HepG2 (cell line): ENCODE measurements around the gene DRAP1. TPM values are rescaled to one million over a fixed set of nuclear protein-coding genes. Genes with fewer than 3 reads are reported as not detected.

Experiments used
- ARID5B ChIP-seq: IDR thresholded peaks from 2 replicates; pipeline ENCODE4 v1.4.0; 2020; ENCODE audit warnings: mild to moderate bottlenecking, missing genetic modification reagents
- CBX1 ChIP-seq: IDR thresholded peaks from one replicate; pipeline ENCODE4 v1.6.1; 2016; ENCODE audit warnings: antibody characterized with exemption, low read depth
- KDM4B ChIP-seq: sonication (generic); formaldehyde crosslinking; IDR thresholded peaks from 2 replicates; pipeline ENCODE4 v1.4.0; 2020; ENCODE audit warnings: missing genetic modification reagents
- MTA3 ChIP-seq: sonication (generic); formaldehyde crosslinking; IDR thresholded peaks from 2 replicates; pipeline ENCODE4 v1.4.0; 2020; ENCODE audit warnings: missing genetic modification reagents
- NFE2L1 ChIP-seq: sonication (generic); formaldehyde crosslinking; IDR thresholded peaks from 2 replicates; pipeline ENCODE4 v1.4.0; 2020; ENCODE audit warnings: missing genetic modification reagents, mild to moderate bottlenecking, borderline replicate concordance
- POLR2A ChIP-seq, 2 experiments: IDR thresholded peaks; 2 replicates each; pipeline ENCODE4 v1.6.1; 2011; ENCODE audit warnings: low read depth in 2 of 2, low read length in 2 of 2, mild to moderate bottlenecking in 1 of 2, moderate library complexity in 1 of 2; ENCODE audit not compliant: insufficient read depth in 1 of 2
- RBFOX2 ChIP-seq: fragments of 200-400 bp; formaldehyde crosslinking; IDR thresholded peaks from 2 replicates; pipeline ENCODE4 v1.6.1; 2017; ENCODE audit warnings: low read depth, mild to moderate bottlenecking, low read length
- SATB2 ChIP-seq: sonication (generic); formaldehyde crosslinking; IDR thresholded peaks from 2 replicates; pipeline ENCODE4 v1.5.0; 2020; ENCODE audit warnings: missing genetic modification reagents
- SKI ChIP-seq: fragments of 450-650 bp; IDR thresholded peaks from one replicate; pipeline ENCODE4 v1.6.1; 2018; ENCODE audit warnings: mild to moderate bottlenecking; ENCODE audit not compliant: partially characterized antibody
- SSRP1 ChIP-seq: IDR thresholded peaks from 2 replicates; pipeline ENCODE4 v1.6.1; 2016; ENCODE audit warnings: control low read depth
- THRA ChIP-seq: sonication (generic); formaldehyde crosslinking; IDR thresholded peaks from 2 replicates; pipeline ENCODE4 v1.4.0; 2020; ENCODE audit warnings: missing genetic modification reagents, borderline replicate concordance
- U2AF1 ChIP-seq: fragments of 200-400 bp; formaldehyde crosslinking; optimal IDR thresholded peaks from 2 replicates; pipeline ENCODE3; 2017; ENCODE audit warnings: mild to moderate bottlenecking, low read depth, low read length
- ZNF292 ChIP-seq: sonication (generic); formaldehyde crosslinking; IDR thresholded peaks from 2 replicates; pipeline ENCODE4 v1.8.1; 2022; ENCODE audit warnings: mild to moderate bottlenecking, low read depth, missing genetic modification reagents, borderline replicate concordance
- ZNF33B ChIP-seq: sonication (generic); formaldehyde crosslinking; IDR thresholded peaks from 2 replicates; pipeline ENCODE4 v1.5.1; 2020; ENCODE audit warnings: mild to moderate bottlenecking, missing genetic modification reagents
- ZNF503 ChIP-seq: sonication (generic); formaldehyde crosslinking; IDR thresholded peaks from 2 replicates; pipeline ENCODE4 v1.4.0; 2020; ENCODE audit warnings: missing genetic modification reagents
- ZNF614 ChIP-seq: IDR thresholded peaks from 2 replicates; pipeline ENCODE4 v1.6.1; 2018; ENCODE audit warnings: missing biosample characterization, missing genetic modification reagents, inconsistent platforms, borderline replicate concordance
- ZNF788 ChIP-seq: sonication (generic); formaldehyde crosslinking; IDR thresholded peaks from 2 replicates; pipeline ENCODE4 v1.5.0; 2020; ENCODE audit warnings: mild to moderate bottlenecking, missing genetic modification reagents, borderline replicate concordance
- ZSCAN30 ChIP-seq: sonication (generic); formaldehyde crosslinking; IDR thresholded peaks from 2 replicates; pipeline ENCODE4 v1.5.0; 2020; ENCODE audit warnings: mild to moderate bottlenecking, missing genetic modification reagents
- polyA plus RNA-seq, 8 experiments: library from polyadenylated mRNA; depleted of rRNA in 3 of 8; stranded (reverse) in 7 of 8; unstranded in 1 of 8; fragments of >200 nt; fragmentation: Illumina TruSeq in 4 of 8; extraction: Trizol in 4 of 8; gene quantifications; 2 replicates each; pipeline versions ENCODE4 v1.2.1 to v1.2.3, GENCODE V29; 2011 to 2016; ENCODE audit warnings: low read depth in 4 of 8, missing spikeins in 1 of 8, mixed read lengths in 1 of 8; ENCODE audit not compliant: insufficient read depth in 1 of 8
- total RNA-seq, 5 experiments: library from RNA; depleted of rRNA; stranded (reverse); fragments of >200 nt; fragmentation: Illumina TruSeq; extraction: Trizol; gene quantifications; 2 replicates each; pipeline ENCODE4 v1.2.3, GENCODE V29; 2016; ENCODE audit warnings: low read depth in 1 of 5
- TF ChIP-seq, protein P1 (sequence below): sonication (generic); formaldehyde crosslinking; IDR thresholded peaks from 2 replicates; pipeline ENCODE4 v1.5.0; 2020; ENCODE audit warnings: mild to moderate bottlenecking, missing genetic modification reagents
- TF ChIP-seq, protein P2 (sequence below): sonication (generic); formaldehyde crosslinking; IDR thresholded peaks from 2 replicates; pipeline ENCODE4 v1.5.1; 2020; ENCODE audit warnings: missing genetic modification reagents, mild to moderate bottlenecking, borderline replicate concordance

The DRAP1 gene
- total and polyA plus RNA-seq, 2 of the 13 experiments (the other 11 are each of a cell fraction or from before 2014, with no cell fraction given), result 46.8 to 52.3 TPM

GRCh38 chr11:65919141-65919572 lies at the start of gene DRAP1 (continued):
- TF ChIP-seq NFE2L1 (CRISPR knock-in tag) (no peak), SSRP1 (CRISPR knock-in tag) (peak; percentile 68; the same call in 1 of the 2 replicates), THRA (CRISPR knock-in tag) (peak; percentile 88), POLR2A (IDR thresholded peaks at IDR 0.05; ENCODE audit: insufficient read depth in 1 of 2, low read depth in 2 of 2, low read length in 2 of 2) (peak in 1 of 2 experiments; percentile 46; a peak in 2 of 4 replicates), U2AF1 (peak; percentile 83), ZNF33B (peak; percentile 65; the same call in 1 of the 2 replicates), MTA3 (CRISPR knock-in tag) (no peak), ZSCAN30 (CRISPR knock-in tag) (peak; percentile 41; the same call in 1 of the 2 replicates), ZNF292 (CRISPR knock-in tag) (no peak), SKI (peak; percentile 94), RBFOX2 (peak; percentile 71), ZNF503 (CRISPR knock-in tag) (peak; percentile 88), ARID5B (CRISPR knock-in tag) (peak; percentile 46; the same call in 1 of the 2 replicates), KDM4B (peak; percentile 96), ZNF614 (CRISPR knock-in tag) (peak; percentile 95; the same call in 1 of the 2 replicates), ZNF788 (CRISPR knock-in tag) (peak; percentile 98), CBX1 (peak; percentile 80), SATB2 (no peak)
- TF ChIP-seq, protein P1, sequence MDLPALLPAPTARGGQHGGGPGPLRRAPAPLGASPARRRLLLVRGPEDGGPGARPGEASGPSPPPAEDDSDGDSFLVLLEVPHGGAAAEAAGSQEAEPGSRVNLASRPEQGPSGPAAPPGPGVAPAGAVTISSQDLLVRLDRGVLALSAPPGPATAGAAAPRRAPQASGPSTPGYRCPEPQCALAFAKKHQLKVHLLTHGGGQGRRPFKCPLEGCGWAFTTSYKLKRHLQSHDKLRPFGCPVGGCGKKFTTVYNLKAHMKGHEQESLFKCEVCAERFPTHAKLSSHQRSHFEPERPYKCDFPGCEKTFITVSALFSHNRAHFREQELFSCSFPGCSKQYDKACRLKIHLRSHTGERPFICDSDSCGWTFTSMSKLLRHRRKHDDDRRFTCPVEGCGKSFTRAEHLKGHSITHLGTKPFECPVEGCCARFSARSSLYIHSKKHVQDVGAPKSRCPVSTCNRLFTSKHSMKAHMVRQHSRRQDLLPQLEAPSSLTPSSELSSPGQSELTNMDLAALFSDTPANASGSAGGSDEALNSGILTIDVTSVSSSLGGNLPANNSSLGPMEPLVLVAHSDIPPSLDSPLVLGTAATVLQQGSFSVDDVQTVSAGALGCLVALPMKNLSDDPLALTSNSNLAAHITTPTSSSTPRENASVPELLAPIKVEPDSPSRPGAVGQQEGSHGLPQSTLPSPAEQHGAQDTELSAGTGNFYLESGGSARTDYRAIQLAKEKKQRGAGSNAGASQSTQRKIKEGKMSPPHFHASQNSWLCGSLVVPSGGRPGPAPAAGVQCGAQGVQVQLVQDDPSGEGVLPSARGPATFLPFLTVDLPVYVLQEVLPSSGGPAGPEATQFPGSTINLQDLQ, result no peak
- TF ChIP-seq, protein P2, sequence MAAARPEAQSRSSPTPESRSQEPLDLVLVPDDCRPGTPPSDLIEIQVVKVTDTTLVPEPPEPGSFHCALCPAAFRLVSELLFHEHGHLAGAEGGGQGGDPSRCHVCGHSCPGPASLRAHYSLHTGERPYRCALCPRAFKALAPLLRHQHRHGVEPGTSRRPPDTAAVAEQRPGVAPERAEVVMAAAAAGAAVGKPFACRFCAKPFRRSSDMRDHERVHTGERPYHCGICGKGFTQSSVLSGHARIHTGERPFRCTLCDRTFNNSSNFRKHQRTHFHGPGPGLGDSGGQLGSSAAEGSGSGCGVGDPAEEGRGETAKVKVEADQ (CRISPR knock-in tag), result peak; percentile 77; the same call in 1 of the 2 replicates
